Uterus (tissue), 2 donors: Measurements from ENCODE around the gene SEMA3B.

Experiments
- POLR2A ChIP-seq, 2 donors: fragments of 450-650 bp; IDR thresholded peaks; one replicate each; pipeline ENCODE4 v1.6.1; 2016; ENCODE audit warnings: antibody characterized with exemption in 2 of 2, mild to moderate bottlenecking in 1 of 2, moderate library complexity in 1 of 2
- TF ChIP-seq, protein P1 (sequence below), 4 experiments: fragments of 200-600 bp in 2 of 4; fragments of 450-650 bp in 2 of 4; sonication (generic) in 2 of 4; IDR thresholded peaks; one replicate each; pipeline ENCODE4 v1.5.1; 2016 to 2019; ENCODE audit warnings: antibody characterized with exemption in 4 of 4, mild to moderate bottlenecking in 2 of 4, moderate library complexity in 1 of 4

DNA sequence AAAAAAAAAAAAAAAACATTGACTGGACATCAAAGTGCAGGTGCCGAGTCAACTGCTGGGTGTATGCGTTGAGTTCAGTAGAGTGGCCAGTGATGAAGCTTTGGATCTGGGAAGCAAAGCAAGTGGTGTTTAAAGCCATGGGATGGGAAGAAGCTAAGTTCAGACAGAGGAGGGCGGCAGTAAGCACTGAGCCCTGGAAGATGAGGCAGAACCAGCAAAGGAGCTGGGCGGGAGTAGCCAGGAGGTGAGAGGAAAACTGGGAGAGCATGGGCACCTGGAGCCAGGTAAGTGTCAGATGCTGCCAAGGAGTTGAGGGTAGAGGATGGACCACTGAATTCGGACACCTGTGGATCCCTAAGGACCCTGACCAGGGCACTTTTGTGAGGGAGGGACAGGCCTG, 44.3 kb upstream of the SEMA3B start:
- TF ChIP-seq, protein P1, sequence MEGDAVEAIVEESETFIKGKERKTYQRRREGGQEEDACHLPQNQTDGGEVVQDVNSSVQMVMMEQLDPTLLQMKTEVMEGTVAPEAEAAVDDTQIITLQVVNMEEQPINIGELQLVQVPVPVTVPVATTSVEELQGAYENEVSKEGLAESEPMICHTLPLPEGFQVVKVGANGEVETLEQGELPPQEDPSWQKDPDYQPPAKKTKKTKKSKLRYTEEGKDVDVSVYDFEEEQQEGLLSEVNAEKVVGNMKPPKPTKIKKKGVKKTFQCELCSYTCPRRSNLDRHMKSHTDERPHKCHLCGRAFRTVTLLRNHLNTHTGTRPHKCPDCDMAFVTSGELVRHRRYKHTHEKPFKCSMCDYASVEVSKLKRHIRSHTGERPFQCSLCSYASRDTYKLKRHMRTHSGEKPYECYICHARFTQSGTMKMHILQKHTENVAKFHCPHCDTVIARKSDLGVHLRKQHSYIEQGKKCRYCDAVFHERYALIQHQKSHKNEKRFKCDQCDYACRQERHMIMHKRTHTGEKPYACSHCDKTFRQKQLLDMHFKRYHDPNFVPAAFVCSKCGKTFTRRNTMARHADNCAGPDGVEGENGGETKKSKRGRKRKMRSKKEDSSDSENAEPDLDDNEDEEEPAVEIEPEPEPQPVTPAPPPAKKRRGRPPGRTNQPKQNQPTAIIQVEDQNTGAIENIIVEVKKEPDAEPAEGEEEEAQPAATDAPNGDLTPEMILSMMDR (IDR thresholded peaks at IDR 0.05) = no peak
- TF ChIP-seq POLR2A (IDR thresholded peaks at IDR 0.05) = no peak
